Measurements from ENCODE around the gene MSRB1.
"Not testable (repeated sequence)": the region's sequence is repeated elsewhere in the genome, so short reads cannot be mapped to it uniquely, and the experiment has no call there.

The MSRB1 gene

GRCh38 chr16:1915732-1916639 lies 27.0 kb downstream of the MSRB1 start:
- DNase-seq = no peak

GRCh38 chr16:1914988-1915387 lies 28.0 kb downstream of the MSRB1 start:
- DNase-seq = no peak

GRCh38 chr16:1914084-1914608 lies 28.9 kb downstream of the MSRB1 start:
- no peak for DNase-seq

GRCh38 chr16:1913327-1914083 lies 29.5 kb downstream of the MSRB1 start:
- DNase-seq = peak; percentile 34

GRCh38 chr16:1912215-1912543 lies 30.8 kb downstream of the MSRB1 start:
- no peak for DNase-seq

GRCh38 chr16:1911467-1912214 lies 31.4 kb downstream of the MSRB1 start:
- no peak for DNase-seq

- peak; percentile 34 for DNase-seq
Observed at GRCh38 chr16:1909561-1910231, 33.3 kb downstream of the MSRB1 start.

- no peak for DNase-seq
Observed at GRCh38 chr16:1908983-1909382, 34.0 kb downstream of the MSRB1 start.

- DNase-seq = no peak
Observed at GRCh38 chr16:1908184-1908583, 34.8 kb downstream of the MSRB1 start.

GRCh38 chr16:1907226-1907860 lies 35.7 kb downstream of the MSRB1 start:
- DNase-seq = no peak

- no peak for DNase-seq
Observed at GRCh38 chr16:1906846-1907165, 36.2 kb downstream of the MSRB1 start.

- DNase-seq = no peak
Observed at GRCh38 chr16:1906055-1906845, 36.7 kb downstream of the MSRB1 start.

GRCh38 chr16:1903845-1904840 lies 38.9 kb downstream of the MSRB1 start:
- DNase-seq = no peak

GRCh38 chr16:1903220-1903574 lies 39.8 kb downstream of the MSRB1 start:
- DNase-seq = no peak

GRCh38 chr16:1902547-1903219 lies 40.3 kb downstream of the MSRB1 start:
- no peak for DNase-seq

- DNase-seq = peak; percentile 98
Observed at GRCh38 chr16:1900452-1900774, 42.6 kb downstream of the MSRB1 start.

GRCh38 chr16:1899641-1900451 lies 43.2 kb downstream of the MSRB1 start:
- peak; percentile 98 for DNase-seq

GRCh38 chr16:1897692-1898091 lies 45.3 kb downstream of the MSRB1 start:
- not testable (repeated sequence) for DNase-seq

All from NCI-H187 treated with DMSO at 0.1 percent for 48 hours (cell line).